Measurements from ENCODE around the gene CREG1. TPM values are rescaled to one million over a fixed set of nuclear protein-coding genes. Genes with fewer than 3 reads are reported as not detected.

The CREG1 gene
- total RNA-seq, 1 experiment from 2014 or later: 7.7 TPM

GRCh38 chr1:167582722-167583121 is 29.2 kb upstream of the CREG1 start:
- TF ChIP-seq EZH2 (IDR thresholded peaks at IDR 0.05; ENCODE audit: borderline replicate concordance, low read depth, low read length, poor library complexity, severe bottlenecking) (no peak), CTCF (conservative IDR thresholded peaks at IDR 0.05; ENCODE audit: low read depth, low read length) (no peak)
- intact Hi-C loops (cut with micrococcal nuclease; ENCODE audit: unreplicated experiment): no loop called here
- no peak for DNase-seq (ENCODE audit: low spot score)
- BruUV-seq (replicated peaks): no TSS peak
- ChIA-PET CTCF (no interaction called here), POLR2A (ENCODE audit: low non-redundant PET) (no interaction called here)
- Histone ChIP-seq H3K27me3 (replicated peaks; ENCODE audit: insufficient read depth, low read depth, low read length, poor library complexity) (peaks cover 5% of the 10 kb centered on the region), H3K27ac (ENCODE audit: low read depth, low read length, poor library complexity, severe bottlenecking) (no peak overlapping the region), H3K9me3 (ENCODE audit: low read depth, low read length, poor library complexity, severe bottlenecking) (no peaks in the 10 kb centered on the region), H3K4me3 (ENCODE audit: low read depth, low read length, poor library complexity, severe bottlenecking) (no peak overlapping the region), H3K36me3 (ENCODE audit: insufficient read depth, low read length, poor library complexity, severe bottlenecking) (no peaks in the 10 kb centered on the region), H3K4me1 (ENCODE audit: insufficient read depth, low read length, poor library complexity, severe bottlenecking) (no peaks in the 10 kb centered on the region)

GRCh38 chr1:167582064-167582463 is 28.5 kb upstream of the CREG1 start:
- no peak for TF ChIP-seq EZH2 (IDR thresholded peaks at IDR 0.05; ENCODE audit: borderline replicate concordance, low read depth, low read length, poor library complexity, severe bottlenecking)
- no peak for TF ChIP-seq CTCF (conservative IDR thresholded peaks at IDR 0.05; ENCODE audit: low read depth, low read length)
- Histone ChIP-seq H3K36me3 (ENCODE audit: insufficient read depth, low read length, poor library complexity, severe bottlenecking) (no peaks in the 10 kb centered on the region), H3K27me3 (replicated peaks; ENCODE audit: insufficient read depth, low read depth, low read length, poor library complexity) (peaks cover 8% of the 10 kb centered on the region), H3K9me3 (ENCODE audit: low read depth, low read length, poor library complexity, severe bottlenecking) (no peaks in the 10 kb centered on the region), H3K27ac (ENCODE audit: low read depth, low read length, poor library complexity, severe bottlenecking) (no peak overlapping the region), H3K4me3 (ENCODE audit: low read depth, low read length, poor library complexity, severe bottlenecking) (no peak overlapping the region), H3K4me1 (ENCODE audit: insufficient read depth, low read length, poor library complexity, severe bottlenecking) (no peaks in the 10 kb centered on the region)
- DNase-seq (ENCODE audit: low spot score): no peak
- no TSS peak for BruUV-seq (replicated peaks)
- ChIA-PET CTCF (no interaction called here), POLR2A (ENCODE audit: low non-redundant PET) (no interaction called here)
- intact Hi-C loops (cut with micrococcal nuclease; ENCODE audit: unreplicated experiment): no loop called here

- Histone ChIP-seq H3K27me3 (replicated peaks; ENCODE audit: insufficient read depth, low read depth, low read length, poor library complexity) (peaks cover 13% of the 10 kb centered on the region), H3K4me1 (ENCODE audit: insufficient read depth, low read length, poor library complexity, severe bottlenecking) (no peaks in the 10 kb centered on the region), H3K27ac (ENCODE audit: low read depth, low read length, poor library complexity, severe bottlenecking) (no peak overlapping the region), H3K36me3 (ENCODE audit: insufficient read depth, low read length, poor library complexity, severe bottlenecking) (no peaks in the 10 kb centered on the region), H3K9me3 (ENCODE audit: low read depth, low read length, poor library complexity, severe bottlenecking) (no peaks in the 10 kb centered on the region), H3K4me3 (ENCODE audit: low read depth, low read length, poor library complexity, severe bottlenecking) (no peak overlapping the region)
- intact Hi-C loops (cut with micrococcal nuclease; ENCODE audit: unreplicated experiment): no loop called here
- no peak for DNase-seq (ENCODE audit: low spot score)
- CTCF ChIA-PET: no interaction called here
- POLR2A ChIA-PET (ENCODE audit: low non-redundant PET): no interaction called here
- TF ChIP-seq CTCF (conservative IDR thresholded peaks at IDR 0.05; ENCODE audit: low read depth, low read length) (no peak), EZH2 (IDR thresholded peaks at IDR 0.05; ENCODE audit: borderline replicate concordance, low read depth, low read length, poor library complexity, severe bottlenecking) (no peak)
- no TSS peak for BruUV-seq (replicated peaks)
Measured at GRCh38 chr1:167579986-167580385, 26.4 kb upstream of the CREG1 start.

All from A673 (cell line).